Measurements from ENCODE around the gene FAM24B. TPM values are rescaled to one million over a fixed set of nuclear protein-coding genes. Genes with fewer than 3 reads are reported as not detected.
"Not testable (repeated sequence)": the region's sequence is repeated elsewhere in the genome, so short reads cannot be mapped to it uniquely, and the experiment has no call there.

Gene FAM24B, protein sequence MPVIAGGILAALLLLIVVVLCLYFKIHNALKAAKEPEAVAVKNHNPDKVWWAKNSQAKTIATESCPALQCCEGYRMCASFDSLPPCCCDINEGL
- total RNA-seq: 1 to 10 TPM in 3 of 4 donors, not detected in 1; 3.7 to 7.1 (median 4.9) TPM

DNA sequence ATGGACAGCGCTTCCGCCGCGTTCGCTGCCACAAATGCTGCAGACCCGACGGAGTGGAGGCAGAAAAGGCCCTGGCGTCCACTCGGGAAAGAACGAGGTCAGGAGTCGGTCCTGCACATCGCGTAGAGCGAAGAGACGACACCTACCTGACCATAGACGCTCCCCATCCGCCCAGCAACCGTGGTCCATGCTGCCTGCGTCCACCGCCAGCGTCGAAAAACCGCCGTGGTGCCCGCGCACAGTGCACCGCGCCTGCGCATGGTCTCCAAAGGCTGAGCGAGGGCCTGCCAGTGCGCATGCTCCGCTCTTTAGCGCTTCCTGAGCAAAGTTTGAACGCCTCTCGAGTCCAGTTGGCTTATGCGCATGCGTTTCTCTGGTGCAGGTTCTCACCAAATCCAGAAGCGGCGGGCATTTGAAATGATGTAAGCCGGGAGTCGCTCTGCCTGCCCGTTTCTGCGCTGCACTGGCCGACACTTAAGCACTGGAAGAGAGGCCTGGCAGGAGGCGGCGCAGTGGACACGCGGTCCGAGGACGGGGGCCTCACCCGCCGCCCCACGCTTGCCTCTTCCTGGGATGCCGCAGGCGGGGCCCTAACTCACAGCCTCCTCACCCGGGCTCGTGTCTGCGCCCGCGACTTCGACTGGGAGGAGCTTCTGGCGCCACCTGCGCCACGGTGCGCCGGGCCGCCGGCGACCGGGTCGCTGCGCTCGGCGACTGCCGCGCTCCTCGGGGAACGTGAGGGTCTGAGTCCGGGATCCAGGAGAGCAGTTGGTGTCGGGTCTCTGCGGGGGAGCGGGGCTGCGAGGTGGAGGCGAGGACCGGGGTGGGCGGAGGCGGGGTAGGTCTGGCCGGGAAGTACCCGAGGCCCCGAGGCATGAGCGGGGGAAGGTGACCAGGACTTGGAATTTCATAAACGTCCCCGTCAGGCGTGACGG, at the start of gene FAM24B:
TSS of gene FAM24B (minus strand) at position 243 of the 935 bp plus-strand sequence. CDS start 29,066 bp downstream, outside the sequence.
- Histone ChIP-seq H3K27me3 (no peaks in the 10 kb centered on the region), H3K4me1 (peaks cover 4 to 18% (median 11%) of the 10 kb centered on the region in 4 donors), H3K36me3 (no peaks in the 10 kb centered on the region), H3K27ac (peak within 1 kb of the TSS; percentile 65 to 77 (median 72)), H3K9me3 (no peaks in the 10 kb centered on the region), H3K4me3 (peak within 1 kb of the TSS; percentile 40 to 70 (median 48))
- 12% methylated on average over 75 of the region's 95 CpGs; no CpG with 5 or more reads in 1 of the 2 donors for WGBS, 2 donors (ENCODE audit: low coverage in 1 of 2)
- DNase-seq: peak; percentile 95
- in situ Hi-C loops (cut with MboI; ENCODE audit: low pct_ligation_motif_present in 1 of 4, low pct_unique_long_range_greater_than_20kb in 1 of 4, low sequenced_read_pairs in 3 of 4) (no loop called here), intact Hi-C loops (cut with DNase I; ENCODE audit: low total_unique reads) (loop anchor here (10.0 kb wide), 1 partner anchor 65 kb away; no protein-coding TSS in a partner anchor)
- TF ChIP-seq EP300 (IDR thresholded peaks at IDR 0.05; ENCODE audit: low read depth): no peak
- TF ChIP-seq, protein P1, sequence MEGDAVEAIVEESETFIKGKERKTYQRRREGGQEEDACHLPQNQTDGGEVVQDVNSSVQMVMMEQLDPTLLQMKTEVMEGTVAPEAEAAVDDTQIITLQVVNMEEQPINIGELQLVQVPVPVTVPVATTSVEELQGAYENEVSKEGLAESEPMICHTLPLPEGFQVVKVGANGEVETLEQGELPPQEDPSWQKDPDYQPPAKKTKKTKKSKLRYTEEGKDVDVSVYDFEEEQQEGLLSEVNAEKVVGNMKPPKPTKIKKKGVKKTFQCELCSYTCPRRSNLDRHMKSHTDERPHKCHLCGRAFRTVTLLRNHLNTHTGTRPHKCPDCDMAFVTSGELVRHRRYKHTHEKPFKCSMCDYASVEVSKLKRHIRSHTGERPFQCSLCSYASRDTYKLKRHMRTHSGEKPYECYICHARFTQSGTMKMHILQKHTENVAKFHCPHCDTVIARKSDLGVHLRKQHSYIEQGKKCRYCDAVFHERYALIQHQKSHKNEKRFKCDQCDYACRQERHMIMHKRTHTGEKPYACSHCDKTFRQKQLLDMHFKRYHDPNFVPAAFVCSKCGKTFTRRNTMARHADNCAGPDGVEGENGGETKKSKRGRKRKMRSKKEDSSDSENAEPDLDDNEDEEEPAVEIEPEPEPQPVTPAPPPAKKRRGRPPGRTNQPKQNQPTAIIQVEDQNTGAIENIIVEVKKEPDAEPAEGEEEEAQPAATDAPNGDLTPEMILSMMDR (IDR thresholded peaks at IDR 0.05): no peak
- peak in 1 of 3 donors; percentile 47 for TF ChIP-seq POLR2AphosphoS5 (IDR thresholded peaks at IDR 0.05)
- peak; percentile 45 for TF ChIP-seq POLR2A (IDR thresholded peaks at IDR 0.05)

GRCh38 chr10:122915700-122916099, 36.3 kb upstream of the FAM24B start:
- WGBS, 2 donors (ENCODE audit: low coverage in 1 of 2): 67% methylated on average over 2 of the region's 2 CpGs; no CpG with 5 or more reads in 1 of the 2 donors
- TF ChIP-seq EP300 (IDR thresholded peaks at IDR 0.05; ENCODE audit: low read depth) (no peak), POLR2AphosphoS5 (IDR thresholded peaks at IDR 0.05) (no peak), POLR2A (IDR thresholded peaks at IDR 0.05) (no peak)
- TF ChIP-seq, protein P1 (IDR thresholded peaks at IDR 0.05): no peak
- in situ Hi-C loops (cut with MboI; ENCODE audit: low pct_ligation_motif_present in 1 of 4, low pct_unique_long_range_greater_than_20kb in 1 of 4, low sequenced_read_pairs in 3 of 4) (no loop called here), intact Hi-C loops (cut with DNase I; ENCODE audit: low total_unique reads) (no loop called here)
- Histone ChIP-seq H3K4me3 (no peak overlapping the region), H3K9me3 (no peaks in the 10 kb centered on the region), H3K36me3 (no peaks in the 10 kb centered on the region), H3K4me1 (no peaks in the 10 kb centered on the region), H3K27ac (no peak overlapping the region), H3K27me3 (no peaks in the 10 kb centered on the region)
- no peak for DNase-seq

DNA sequence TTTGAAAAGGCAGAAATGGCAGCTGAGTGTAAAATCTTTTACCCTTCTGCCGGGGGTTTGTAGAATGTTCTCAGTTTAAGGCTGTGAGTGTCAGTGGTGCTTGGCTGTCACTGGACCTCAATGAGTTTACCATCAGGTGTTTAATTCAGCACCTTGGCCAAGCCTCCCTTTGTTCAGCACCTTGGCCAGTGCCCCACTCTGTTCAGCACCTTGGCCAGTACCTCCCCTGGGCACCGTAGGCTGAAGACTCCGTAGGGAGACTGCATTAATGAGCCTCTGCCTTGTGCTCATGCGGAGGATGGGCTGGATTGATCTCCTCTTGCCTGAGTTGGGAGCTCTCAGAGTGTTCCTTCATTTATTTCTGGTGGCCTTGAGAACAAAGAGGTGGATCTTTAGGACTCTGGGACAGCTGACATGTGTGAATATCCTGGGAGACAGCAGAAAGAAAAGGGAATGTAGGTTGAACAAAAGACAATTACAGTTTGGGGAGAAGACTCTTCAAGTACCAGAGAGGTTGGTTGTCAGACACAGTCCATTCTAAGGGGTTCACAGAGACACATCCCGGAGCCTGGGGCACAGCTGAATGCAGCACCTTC, 32.6 kb upstream of the FAM24B start:
- WGBS, 2 donors (ENCODE audit: low coverage in 1 of 2): 39% methylated on average over 5 of the region's 5 CpGs; no CpG with 5 or more reads in 1 of the 2 donors
- DNase-seq: peak; percentile 24
- H3K27ac ChIP-seq: no peak overlapping the region
- in situ Hi-C loops (cut with MboI; ENCODE audit: low pct_ligation_motif_present in 1 of 4, low pct_unique_long_range_greater_than_20kb in 1 of 4, low sequenced_read_pairs in 3 of 4): no loop called here
- H3K27me3 ChIP-seq: no peaks in the 10 kb centered on the region
- intact Hi-C loops (cut with DNase I; ENCODE audit: low total_unique reads): no loop called here
- H3K4me3 ChIP-seq: no peak overlapping the region
- H3K4me1 ChIP-seq: no peaks in the 10 kb centered on the region
- no peaks in the 10 kb centered on the region for H3K36me3 ChIP-seq
- TF ChIP-seq POLR2AphosphoS5 (IDR thresholded peaks at IDR 0.05) (no peak), EP300 (IDR thresholded peaks at IDR 0.05; ENCODE audit: low read depth) (no peak), POLR2A (IDR thresholded peaks at IDR 0.05) (no peak)
- TF ChIP-seq, protein P1 (IDR thresholded peaks at IDR 0.05): no peak
- H3K9me3 ChIP-seq: no peaks in the 10 kb centered on the region

DNA sequence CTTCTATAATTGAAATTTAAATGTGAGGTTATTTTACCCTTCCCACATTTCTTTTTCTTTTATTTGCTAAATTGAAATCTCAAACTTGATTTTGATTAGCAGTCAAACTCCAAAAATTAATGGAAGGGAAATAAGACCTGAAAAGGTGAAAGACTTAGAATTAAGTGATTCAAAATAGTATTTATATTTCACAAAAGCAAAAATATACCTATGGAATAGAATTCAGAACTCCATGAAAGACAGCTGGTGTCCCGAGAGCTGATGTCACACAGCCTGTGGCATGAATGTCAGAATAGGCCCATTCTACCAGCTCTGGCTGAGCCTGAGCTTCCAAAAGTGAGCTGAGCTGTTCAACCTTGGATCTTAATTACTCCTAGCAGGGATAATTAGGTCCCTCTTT, 30.9 kb upstream of the FAM24B start, which contains the start of gene FAM24A:
TSS of gene FAM24A (plus strand) at position 301 of the 400 bp plus-strand sequence. CDS start 1,025 bp downstream, outside the sequence.
- DNase-seq: no peak
- intact Hi-C loops (cut with DNase I; ENCODE audit: low total_unique reads): no loop called here
- Histone ChIP-seq H3K9me3 (no peaks in the 10 kb centered on the region), H3K4me1 (no peaks in the 10 kb centered on the region), H3K27me3 (no peaks in the 10 kb centered on the region), H3K36me3 (no peaks in the 10 kb centered on the region), H3K4me3 (no peak within 1 kb of the TSS), H3K27ac (no peak within 1 kb of the TSS)
- in situ Hi-C loops (cut with MboI; ENCODE audit: low pct_ligation_motif_present in 1 of 4, low pct_unique_long_range_greater_than_20kb in 1 of 4, low sequenced_read_pairs in 3 of 4): no loop called here
- TF ChIP-seq POLR2A (IDR thresholded peaks at IDR 0.05): no peak
- TF ChIP-seq EP300 (IDR thresholded peaks at IDR 0.05; ENCODE audit: low read depth): no peak
- TF ChIP-seq POLR2AphosphoS5 (IDR thresholded peaks at IDR 0.05): no peak
- TF ChIP-seq, protein P1 (IDR thresholded peaks at IDR 0.05): no peak
- WGBS, 2 donors (ENCODE audit: low coverage in 1 of 2): 70 to 88% methylated on average over 1 of the region's 1 CpG

GRCh38 chr10:122903861-122904260, 24.5 kb upstream of the FAM24B start:
- H3K4me1 ChIP-seq; H3K27ac ChIP-seq; intact Hi-C loops (cut with DNase I; ENCODE audit: low total_unique reads); H3K27me3 ChIP-seq; H3K36me3 ChIP-seq; in situ Hi-C loops (cut with MboI; ENCODE audit: low pct_ligation_motif_present in 1 of 4, low pct_unique_long_range_greater_than_20kb in 1 of 4, low sequenced_read_pairs in 3 of 4); H3K9me3 ChIP-seq; H3K4me3 ChIP-seq; DNase-seq: not testable (repeated sequence)
- 82 to 90% methylated on average over 3 to 4 of the region's 4 CpGs for WGBS, 2 donors (ENCODE audit: low coverage in 1 of 2)

Measured in transverse colon (tissue), 4 donors.